Stimulated activated CD8-positive, alpha-beta memory T cell treated with anti-CD3 and anti-CD28 coated beads, Interleukin-7, amount 100 ng/mL, for 48 hours (primary cell): Measurements from ENCODE around the gene CDK17.

Source experiments
- DNase-seq, 2 donors: peaks; one replicate each; pipeline ENCODE4 v3.0.0-alpha.2; 2020; ENCODE audit warnings: low read depth in 1 of 2; ENCODE audit errors: extremely low read depth in 1 of 2

The CDK17 gene

GRCh38 chr12:96271469-96272199 is 128.6 kb downstream of the CDK17 start:
- no peak for DNase-seq

DNA sequence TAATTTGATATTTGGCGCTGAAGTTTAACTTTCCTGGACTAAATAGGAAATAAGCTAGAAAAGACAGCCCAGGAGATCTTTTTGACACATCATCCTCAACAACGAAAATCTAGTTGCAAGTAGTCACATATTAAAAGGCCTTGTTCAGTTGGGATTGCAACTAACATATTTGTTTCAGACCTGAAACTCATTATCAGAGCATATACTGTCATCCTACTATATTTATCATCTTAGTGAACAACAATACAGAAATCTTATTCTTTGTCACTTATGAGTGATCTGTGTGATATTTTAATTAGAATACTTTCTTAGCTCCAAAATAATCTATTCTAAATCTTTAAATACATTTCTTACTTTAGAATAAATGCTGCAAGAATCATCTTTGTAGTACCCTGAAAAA is 134.0 kb downstream of the CDK17 start:
- no peak for DNase-seq

DNA sequence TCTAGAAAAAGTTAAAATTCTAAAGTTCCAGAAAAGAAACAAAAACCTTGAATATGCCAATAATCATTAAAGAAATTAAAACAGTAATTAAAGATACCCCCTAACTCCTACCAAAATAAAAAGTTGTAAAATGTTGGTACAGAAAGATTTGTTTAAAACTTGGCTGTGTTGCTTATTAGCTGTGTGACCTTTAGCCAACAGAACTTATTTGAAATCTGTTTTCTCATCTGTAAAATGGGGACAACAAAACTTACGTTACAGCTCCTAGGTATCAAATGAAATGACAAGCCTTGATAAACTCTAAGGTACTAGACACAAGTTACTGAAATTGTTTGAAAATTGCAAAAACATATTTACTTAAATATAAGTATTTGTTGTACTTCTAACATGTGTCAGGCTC is 134.4 kb downstream of the CDK17 start:
- no peak for DNase-seq

- no peak for DNase-seq
Observed at GRCh38 chr12:96265400-96265799, 134.8 kb downstream of the CDK17 start.

DNA sequence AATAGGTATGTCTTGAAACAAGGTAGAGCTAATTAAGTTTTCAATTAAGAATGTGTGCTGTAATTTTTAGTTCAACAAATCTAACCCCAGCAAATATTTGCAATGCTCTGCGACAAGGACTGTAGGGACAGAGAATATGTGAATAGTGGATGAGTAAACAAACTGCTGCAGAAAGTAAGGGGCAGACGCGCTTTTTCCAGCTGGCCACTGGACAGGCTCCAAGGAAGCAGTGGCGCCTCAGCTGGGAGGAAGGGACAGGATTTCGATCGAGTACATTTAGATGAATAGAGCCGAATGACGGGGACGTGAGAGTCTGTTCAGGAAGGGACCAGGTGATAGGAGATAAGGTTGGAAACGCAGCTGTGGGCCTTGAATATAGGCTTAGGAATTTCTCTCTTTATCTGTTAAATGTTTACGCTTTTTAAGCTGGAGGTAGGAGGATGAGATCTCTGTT is 136.8 kb downstream of the CDK17 start:
- DNase-seq: no peak

- no peak for DNase-seq
Observed at GRCh38 chr12:96261557-96261956, 138.7 kb downstream of the CDK17 start.

DNA sequence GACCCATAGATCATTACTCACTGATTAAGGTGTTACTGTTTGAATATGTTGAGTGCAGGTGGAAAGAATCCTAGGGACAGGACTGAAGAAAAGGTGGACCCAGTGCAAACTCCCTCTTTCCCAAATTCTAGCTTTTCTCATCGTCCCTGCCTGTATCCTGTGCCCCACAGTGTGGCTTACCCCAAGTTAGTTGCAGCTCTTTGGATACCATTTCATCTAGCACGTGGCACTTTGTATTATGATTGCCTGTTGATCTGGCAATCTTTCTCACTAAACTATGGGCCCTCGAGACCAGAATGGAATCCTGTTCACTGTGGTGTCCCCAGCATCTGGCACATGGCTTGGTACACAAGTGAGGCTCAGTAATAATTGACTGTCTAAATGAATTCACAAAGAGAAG is 139.6 kb downstream of the CDK17 start:
- no peak for DNase-seq

DNA sequence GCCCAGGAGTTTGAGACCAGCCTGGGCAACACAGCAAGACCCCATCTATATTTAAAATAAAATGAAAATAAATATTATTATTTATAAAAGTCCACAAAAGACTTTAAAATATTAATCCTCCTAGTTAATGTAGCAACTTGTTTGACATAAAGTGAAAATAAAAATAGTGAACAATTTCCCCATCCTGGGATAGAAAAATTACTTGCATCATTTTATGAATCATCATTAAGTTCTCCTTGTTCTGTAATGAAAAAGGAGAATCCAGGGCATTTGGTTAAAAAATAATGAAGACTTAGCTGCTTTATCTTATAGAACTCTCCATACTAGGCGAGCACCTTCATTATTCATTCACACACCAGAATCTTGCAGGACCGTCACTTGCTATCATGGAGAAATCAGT is 140.0 kb downstream of the CDK17 start:
- no peak for DNase-seq

- DNase-seq: no peak
Observed at GRCh38 chr12:96258104-96258961, 141.9 kb downstream of the CDK17 start.

- DNase-seq: no peak
Observed at GRCh38 chr12:96257550-96258103, 142.6 kb downstream of the CDK17 start.

GRCh38 chr12:96256672-96257361 is 143.4 kb downstream of the CDK17 start:
- no peak for DNase-seq

- DNase-seq: no peak
Observed at GRCh38 chr12:96255077-96255476, 145.2 kb downstream of the CDK17 start.

DNA sequence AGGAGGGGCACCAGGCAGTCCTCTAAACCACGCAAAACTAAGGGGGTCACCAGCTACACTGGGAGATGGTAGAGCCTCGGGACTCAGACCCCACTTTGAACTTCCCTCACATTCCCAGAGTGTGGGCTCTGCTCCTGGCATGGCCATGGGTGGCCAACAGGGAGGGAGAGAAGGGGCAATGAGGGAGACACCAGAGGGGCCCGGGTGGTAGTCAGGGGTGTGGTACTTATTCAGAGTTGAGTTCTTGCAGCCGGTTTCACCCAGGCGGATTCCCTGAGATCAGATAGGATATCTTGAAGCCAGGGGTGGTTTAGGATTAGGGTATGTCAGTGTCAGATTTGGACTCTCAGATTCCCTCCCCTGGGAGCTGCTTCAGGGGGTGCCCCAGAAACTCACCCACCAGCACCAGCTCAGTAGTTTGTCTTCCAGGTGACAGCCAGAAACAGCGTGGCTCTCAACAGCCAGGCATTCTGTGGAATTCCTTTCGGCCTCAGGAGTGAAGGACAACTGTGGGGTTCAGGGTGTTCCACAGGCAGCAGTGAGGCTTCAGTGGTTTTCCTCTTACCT is 150.0 kb downstream of the CDK17 start:
- no peak for DNase-seq

DNA sequence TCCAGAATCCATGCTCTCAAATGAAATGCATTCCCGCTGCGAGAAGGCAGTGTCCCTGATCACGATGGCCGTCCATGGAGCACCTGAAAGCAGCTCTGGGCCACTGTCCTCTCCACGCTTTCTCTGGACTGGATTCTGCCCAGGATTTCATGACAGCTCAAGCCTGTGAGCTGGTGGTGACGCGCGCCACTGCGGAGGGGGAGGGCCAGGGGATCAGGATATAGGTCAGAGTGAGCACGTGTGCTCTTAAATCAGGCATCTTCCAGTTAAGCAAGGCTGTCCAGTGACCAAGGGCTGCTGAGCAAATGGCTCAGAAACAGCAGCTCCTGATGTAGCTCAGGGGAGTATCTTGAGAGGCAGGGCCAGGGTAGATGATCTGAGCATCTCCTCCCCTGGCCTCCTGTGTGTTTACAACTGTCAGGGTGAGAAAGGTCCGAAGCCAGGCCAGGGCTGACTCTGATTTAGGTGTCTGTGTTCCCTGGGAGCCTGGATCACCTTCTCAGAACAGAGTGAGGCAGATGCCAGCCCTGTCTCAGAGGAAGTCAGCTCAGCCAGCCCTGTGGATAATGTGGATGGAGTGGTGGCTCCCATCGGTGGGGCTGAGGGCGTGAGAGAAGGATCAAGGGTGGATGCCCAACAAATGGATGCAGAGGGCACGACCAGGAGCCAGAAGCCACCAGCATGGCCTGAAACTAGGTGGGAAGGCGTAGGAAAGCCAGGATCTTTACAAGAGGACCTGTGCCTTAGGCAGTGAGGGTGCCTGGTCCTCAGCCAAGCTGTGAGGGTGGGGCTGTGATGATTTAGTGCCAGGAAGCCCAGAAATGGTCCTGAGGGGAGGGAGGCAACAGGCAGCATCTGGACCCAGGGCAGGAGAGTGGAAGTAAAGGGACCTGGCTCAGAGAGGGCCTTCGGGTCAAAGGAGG is 150.8 kb downstream of the CDK17 start:
- DNase-seq: no peak

- DNase-seq: no peak
Observed at GRCh38 chr12:96248136-96248931, 151.9 kb downstream of the CDK17 start.

DNA sequence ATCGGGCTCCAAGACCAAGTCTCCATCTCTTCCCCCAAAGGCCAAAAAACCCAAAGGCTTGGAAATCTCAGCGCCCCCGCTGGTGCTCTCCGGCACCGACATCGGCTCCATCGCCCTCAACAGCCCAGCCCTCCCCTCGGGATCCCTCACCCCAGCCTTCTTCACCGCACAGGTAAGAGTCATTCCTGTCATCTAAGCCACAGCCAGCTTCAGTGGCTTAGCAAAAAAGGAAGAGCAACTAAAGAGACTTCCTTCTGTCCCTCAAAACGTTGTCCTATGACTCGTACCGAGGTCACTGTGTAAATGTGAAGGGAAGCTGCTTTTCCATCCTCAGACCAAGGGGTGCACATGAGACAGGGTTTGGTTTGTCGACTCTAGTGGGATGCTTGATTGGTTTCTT is 152.7 kb downstream of the CDK17 start:
- no peak for DNase-seq

DNA sequence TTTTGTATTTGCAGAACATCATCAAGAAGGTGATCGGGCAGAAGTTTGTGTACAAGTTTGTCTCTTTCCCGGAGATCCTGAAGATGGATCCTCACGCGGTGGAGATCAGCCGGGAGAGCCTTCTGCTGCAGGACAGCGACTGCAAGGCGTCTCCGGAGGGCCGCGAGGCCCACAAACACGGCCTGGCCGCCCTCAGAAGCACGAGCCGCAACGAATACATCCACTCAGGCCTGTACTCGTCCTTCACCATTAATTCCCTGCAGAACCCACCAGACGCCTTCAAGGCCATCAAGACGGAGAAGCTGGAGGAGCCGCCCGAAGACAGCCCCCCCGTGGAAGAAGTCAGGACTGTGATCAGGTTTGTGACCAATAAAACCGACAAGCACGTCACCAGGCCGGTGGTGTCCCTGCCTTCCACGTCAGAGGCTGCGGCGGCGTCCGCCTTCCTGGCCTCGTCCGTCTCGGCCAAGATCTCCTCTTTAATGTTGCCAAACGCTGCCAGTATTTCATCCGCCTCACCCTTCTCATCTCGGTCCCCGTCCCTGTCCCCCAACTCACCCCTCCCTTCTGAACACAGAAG is 153.2 kb downstream of the CDK17 start:
- DNase-seq: no peak

GRCh38 chr12:96244826-96245225 is 155.4 kb downstream of the CDK17 start:
- no peak for DNase-seq

- DNase-seq: no peak
Observed at GRCh38 chr12:96242597-96242996, 157.6 kb downstream of the CDK17 start.
